PC-3 (cell line): ENCODE results near the gene AMER2.

Source experiments
- CTCF ChIP-seq: fragments of 300-600 bp; sonication (generic); conservative IDR thresholded peaks from 2 replicates; pipeline ENCODE4 v1.5.1; 2017; ENCODE audit warnings: antibody characterized with exemption, low read depth, mild to moderate bottlenecking, low read length
- EZH2 ChIP-seq: fragments of 300-600 bp; sonication (generic); IDR thresholded peaks from one replicate; pipeline ENCODE4 v1.6.1; 2017; ENCODE audit warnings: antibody characterized with exemption, mild to moderate bottlenecking, low read length; ENCODE audit not compliant: unreplicated experiment
- EZH2phosphoT487 ChIP-seq: fragments of 300-600 bp; sonication (generic); IDR thresholded peaks from 2 replicates; pipeline ENCODE4 v1.6.1; 2018; ENCODE audit warnings: mild to moderate bottlenecking, antibody characterized with exemption, low read length, borderline replicate concordance

DNA sequence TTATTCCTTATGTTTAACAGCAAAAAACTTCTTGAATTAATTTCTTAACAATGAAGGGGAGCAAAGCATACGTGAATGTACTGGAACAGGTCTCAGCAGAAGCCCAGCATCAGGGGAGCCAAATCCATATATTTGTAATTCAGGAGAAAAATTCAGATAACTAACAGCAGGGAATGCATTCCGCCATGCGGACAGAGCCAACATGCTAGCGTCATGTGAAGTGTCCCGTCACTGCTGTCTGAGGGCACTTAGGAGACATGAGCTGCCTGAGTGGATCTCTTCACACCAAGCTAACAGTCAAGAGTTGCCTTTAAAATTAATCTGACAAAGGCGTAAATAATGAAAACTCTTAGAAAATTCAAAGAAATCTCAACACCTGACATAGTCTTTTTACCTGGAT lies 6.4 kb downstream of the AMER2 start:
- TF ChIP-seq CTCF, result no peak
- no peak for TF ChIP-seq EZH2phosphoT487
- TF ChIP-seq EZH2, result no peak
